Putamen (tissue), 1 donor: Measurements from ENCODE around the gene AMPH.
A peak's percentile ranks its signal among the peaks of the same experiment; 100 is the strongest.

Experiments
- DNase-seq: peaks from one replicate; pipeline ENCODE4 v3.0.0-alpha.2; 2016; ENCODE audit warnings: low spot score

AMPH gene

GRCh38 chr7:38463277-38464225 lies 167.6 kb downstream of the AMPH start:
- no peak for DNase-seq

DNA sequence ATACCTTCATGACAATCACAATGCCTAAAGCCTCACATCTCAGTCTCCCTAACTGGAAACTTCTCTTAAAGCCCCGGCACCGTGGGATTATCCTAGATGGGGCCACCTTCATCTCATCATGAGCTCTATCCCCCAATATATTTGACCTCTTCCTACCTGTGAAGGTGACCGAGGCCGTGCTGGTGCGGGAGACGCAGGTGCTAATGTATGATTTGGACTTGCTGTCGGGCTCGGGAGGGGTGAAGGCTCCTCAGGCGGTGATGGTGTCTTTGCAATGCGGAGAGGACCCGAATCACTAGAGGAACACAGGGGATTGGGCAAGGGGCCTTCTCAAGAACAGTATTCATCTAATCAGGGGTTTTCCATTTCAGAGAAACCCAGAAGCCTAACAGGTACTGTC lies 168.4 kb downstream of the AMPH start:
- no peak for DNase-seq

DNA sequence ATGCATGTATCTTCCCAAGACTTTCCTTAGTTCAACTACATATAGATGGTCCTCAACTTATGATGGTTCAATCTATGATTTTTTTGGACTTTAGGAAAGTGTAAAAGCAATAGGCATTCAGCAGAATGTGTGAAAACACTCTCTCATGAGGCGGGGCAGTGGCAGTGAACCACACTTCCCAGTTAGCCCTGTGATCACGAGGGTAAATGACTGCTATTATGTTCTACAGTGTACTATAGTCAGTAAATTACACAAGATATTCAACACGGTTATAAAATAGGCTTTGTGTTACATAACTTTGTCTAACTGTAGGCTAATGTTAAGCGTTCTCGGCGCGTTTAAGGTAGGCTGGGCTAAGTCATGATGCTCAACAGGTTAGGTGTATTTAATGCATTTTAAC lies 169.3 kb downstream of the AMPH start:
- no peak for DNase-seq

GRCh38 chr7:38453826-38454225 lies 177.3 kb downstream of the AMPH start:
- DNase-seq = no peak

- no peak for DNase-seq
These were observed 178.0 kb downstream of the AMPH start for GRCh38 chr7:38453168-38453567.

DNA sequence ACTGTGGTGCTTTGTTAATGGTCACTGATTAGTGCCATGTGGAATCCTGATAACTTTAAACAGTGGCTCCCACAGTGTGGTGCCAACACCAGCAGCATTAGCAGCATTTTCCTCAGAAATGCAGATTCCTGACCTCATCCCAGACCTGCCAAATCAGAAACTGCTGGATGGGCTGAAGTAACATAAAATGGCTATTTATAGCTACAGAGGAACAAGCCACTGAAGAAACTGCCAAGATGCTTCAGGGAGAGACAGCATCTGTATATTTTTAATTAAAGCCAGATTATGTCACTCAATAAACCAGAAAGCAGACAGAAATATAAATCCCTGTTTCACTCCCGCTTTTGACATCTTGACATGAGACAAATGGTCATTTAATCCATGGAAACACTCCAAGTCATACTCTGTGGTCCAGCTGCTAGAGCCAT lies 178.5 kb downstream of the AMPH start:
- no peak for DNase-seq

DNA sequence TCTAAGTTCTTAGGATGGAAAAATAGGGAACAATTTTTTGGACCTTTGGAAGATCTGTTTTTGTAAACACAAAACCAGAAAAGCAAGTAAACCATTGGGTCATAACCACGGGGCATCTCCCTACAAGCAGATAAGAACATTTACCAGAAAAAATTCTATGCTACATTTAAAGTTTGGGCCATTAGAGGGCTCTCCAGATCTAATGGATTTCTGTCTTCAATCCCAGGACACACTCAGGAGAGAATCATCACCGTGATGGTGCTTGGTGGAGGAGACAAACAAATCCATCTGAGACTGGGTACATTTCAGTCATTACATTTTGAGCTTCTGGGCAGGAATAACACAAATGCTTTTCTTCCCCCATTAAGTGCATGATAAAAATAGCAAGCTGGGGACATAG lies 179.3 kb downstream of the AMPH start:
- DNase-seq = peak; percentile 19

DNA sequence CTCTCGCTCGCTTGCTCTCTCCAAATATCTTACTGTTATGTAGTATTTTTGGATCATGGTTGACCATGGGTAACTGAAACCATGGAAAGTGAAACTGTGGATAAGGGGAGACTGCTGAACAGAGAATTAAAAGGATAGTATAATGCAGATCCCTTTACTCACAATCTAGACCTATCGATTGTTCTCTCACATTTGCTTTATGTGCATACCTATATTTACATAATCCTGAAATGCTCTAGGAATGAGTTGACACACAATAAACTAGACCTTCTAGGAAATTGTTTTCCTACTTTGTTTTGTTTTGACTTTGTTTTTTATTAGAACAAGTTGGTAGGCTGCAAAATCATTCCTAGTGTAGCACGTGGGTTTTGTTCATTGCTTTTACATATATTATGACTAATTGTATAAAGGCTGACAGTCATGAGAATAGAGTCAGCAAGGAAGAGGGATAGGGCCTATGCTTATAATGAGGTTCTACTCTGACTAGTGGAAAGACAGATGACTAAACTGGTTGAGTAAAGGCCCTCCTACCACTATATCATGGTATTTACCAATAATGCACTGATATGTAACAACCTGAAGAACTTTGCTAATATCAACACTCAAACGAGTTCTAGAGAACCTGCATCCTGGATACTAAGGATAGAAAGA lies 182.5 kb downstream of the AMPH start:
- no peak for DNase-seq

GRCh38 chr7:38448054-38448453 lies 183.1 kb downstream of the AMPH start:
- DNase-seq = no peak

DNA sequence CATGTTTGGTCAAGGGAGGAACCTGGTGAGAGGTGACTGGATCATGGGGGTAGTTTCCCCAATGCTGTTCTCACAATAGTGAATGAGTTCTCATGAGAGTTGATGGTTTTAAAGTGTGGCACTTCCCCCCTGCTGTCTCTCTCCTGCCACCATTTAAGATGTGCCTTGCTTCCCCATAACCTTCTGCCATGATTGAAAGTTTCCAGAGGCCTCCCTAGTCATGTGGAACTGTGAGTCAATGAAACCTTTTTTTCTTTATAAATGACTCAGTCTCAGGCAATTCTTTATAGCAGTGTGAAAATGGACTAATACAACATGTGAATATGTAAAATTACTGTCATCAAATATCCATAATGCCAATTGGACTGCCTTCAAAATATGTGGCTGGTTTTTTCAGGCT lies 192.2 kb downstream of the AMPH start:
- no peak for DNase-seq

GRCh38 chr7:38432671-38433070 lies 198.5 kb downstream of the AMPH start:
- no peak for DNase-seq

DNA sequence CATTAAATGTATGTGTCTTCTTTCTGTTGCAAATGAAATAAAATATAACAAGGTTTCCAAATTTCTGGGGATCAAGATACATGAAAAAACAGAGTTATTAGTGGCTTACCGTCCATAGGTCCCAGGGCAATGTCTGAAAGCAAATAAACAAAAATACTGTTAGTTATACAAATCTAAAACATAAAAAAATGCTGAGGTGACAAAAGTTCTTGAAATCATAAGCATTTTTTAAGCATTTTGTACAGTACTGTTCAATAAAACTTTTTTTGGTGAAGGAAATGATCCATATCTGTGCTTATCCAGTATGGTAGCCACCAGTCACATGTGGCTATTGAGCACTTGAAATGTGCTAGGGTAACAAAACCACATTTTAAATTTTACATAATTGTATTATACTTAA lies 199.1 kb downstream of the AMPH start:
- no peak for DNase-seq

DNA sequence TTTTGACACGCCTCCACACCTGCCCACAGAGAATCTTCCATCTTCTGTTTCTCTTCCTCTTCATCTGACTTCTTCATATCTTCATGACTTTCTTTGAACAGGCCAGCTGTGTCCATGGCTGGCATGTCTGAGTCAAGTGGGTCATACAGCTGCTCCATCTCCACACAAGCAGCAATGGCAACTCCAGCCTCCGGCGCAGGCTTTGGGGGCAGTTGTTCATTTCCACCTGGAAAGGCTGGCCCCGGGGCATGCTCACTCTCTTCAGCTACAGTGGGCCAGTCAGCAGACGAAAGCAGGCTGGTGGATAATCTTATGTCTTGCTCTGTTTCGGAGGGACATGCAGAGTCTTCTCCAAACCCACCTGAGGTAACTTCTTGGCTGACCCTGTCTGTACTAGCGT lies 202.1 kb downstream of the AMPH start:
- DNase-seq = no peak

- no peak for DNase-seq
These were observed 203.1 kb downstream of the AMPH start for GRCh38 chr7:38428041-38428440.

- no peak for DNase-seq
These were observed 203.8 kb downstream of the AMPH start for GRCh38 chr7:38427279-38427955.

GRCh38 chr7:38425509-38425908 lies 205.7 kb downstream of the AMPH start:
- no peak for DNase-seq

DNA sequence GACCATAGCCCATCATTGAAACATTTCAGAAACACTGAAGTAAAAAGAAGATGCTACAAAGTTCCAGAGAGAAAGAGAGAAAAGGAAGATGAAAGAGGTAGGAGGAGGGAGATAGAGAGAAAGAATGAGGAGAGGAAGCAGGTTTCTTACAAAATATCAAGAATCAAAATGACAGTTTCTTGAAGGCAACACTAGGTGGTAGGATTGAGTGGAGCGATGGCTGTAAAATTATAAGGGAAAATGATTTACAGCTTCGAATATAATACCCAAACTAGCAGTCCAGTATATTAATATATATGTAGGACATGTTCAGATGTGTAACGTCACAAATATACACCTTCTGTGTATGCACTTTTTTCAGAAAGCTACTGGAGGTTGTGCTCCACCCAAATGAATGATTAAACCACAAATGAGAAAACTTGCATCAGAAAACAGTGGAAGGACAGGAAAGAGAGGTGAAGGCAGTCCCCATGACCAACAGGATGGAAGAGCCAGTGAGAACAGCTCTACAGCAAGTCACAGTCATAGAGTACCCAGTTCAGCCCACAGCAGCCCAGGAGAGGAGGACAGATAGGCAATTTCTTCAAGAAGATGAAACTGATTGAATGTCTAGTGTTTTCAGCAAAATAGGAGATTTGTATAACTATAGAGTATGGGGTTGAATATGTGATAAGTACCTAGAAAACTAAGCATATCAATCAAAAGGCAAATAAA lies 206.3 kb downstream of the AMPH start:
- DNase-seq = no peak

DNA sequence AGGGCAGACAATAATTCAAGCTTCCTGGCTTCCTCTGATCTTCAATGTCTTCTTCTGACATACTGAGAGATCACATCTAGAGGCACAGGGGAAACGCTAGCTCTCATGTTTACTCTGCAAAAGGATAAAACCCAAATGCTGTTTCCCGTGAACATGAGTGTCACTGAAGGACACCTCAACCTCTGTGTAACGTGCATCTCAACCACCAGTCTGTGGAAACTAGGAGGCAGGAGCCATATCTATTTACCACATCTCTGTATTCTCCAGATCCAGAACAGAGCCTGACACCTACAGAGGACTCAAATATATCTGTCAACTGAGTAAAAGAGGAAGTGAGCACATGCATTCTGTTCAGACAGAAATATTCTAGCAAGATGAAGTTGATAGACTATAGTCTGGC lies 217.4 kb downstream of the AMPH start:
- DNase-seq = no peak

DNA sequence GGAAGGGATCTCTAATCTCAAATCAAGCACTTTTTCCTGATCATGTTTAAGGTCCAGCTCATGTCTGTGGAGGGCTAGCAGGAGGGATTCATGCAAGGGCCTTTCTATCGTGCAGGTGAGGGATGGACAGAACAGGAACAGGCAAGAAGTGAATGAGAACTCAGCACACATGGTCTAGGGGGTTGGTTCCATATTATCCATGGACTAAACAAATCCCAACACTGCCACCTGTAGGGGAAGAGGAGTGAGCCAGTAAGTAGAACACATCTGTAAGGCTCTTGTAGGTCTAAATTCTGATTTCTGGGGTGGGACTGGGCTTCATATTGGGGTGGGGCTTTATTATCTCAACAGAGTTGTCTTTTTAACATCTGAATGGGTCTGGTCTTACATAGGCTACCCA lies 219.8 kb downstream of the AMPH start:
- no peak for DNase-seq

DNA sequence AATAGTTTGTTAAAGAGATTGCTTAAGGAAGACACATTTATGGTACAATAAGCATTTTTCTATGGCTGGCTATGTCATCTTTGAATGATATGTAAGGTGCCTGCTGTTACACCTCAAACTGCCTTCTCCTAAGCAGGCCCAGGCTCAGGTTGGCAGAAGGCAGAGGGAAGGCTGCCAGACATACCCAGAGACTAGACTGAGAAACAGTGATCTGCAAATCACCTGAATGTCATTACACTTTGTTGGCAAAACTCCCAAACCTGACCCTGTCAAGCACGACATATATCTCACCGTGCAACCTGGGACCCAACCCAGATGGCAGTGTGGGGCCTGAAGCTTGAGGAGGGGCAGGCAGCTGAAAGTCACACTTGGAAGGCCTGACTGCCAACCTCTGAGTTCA lies 221.1 kb downstream of the AMPH start:
- DNase-seq = no peak

GRCh38 chr7:38409531-38409930 lies 221.6 kb downstream of the AMPH start:
- peak; percentile 15 for DNase-seq

GRCh38 chr7:38398725-38399321 lies 232.3 kb downstream of the AMPH start:
- DNase-seq = no peak
